Measurements from ENCODE around the gene DDX51.

Gene DDX51

GRCh38 chr12:132163041-132163910 is 19.2 kb upstream of the DDX51 start (continued):
- TF ChIP-seq CREB5 (CRISPR knock-in tag; IDR thresholded peaks at IDR 0.05; ENCODE audit: low read depth) = no peak
- TF ChIP-seq ESRRG (CRISPR knock-in tag; IDR thresholded peaks at IDR 0.05) = no peak

- peak; percentile 80 for ATAC-seq
- peak; percentile 39; the same call in 1 of the 2 replicates for TF ChIP-seq PATZ1 (CRISPR knock-in tag; IDR thresholded peaks at IDR 0.05; ENCODE audit: borderline replicate concordance)
- no peak for TF ChIP-seq CSRNP3 (CRISPR knock-in tag; IDR thresholded peaks at IDR 0.05)
Observed at GRCh38 chr12:132162508-132163031, 18.5 kb upstream of the DDX51 start.

- ATAC-seq = peak; percentile 11; the same call in 2 of the 3 replicates
- TF ChIP-seq PPARA (CRISPR knock-in tag; IDR thresholded peaks at IDR 0.05; ENCODE audit: borderline replicate concordance) (no peak), CSRNP3 (CRISPR knock-in tag; IDR thresholded peaks at IDR 0.05) (no peak), GLIS3 (CRISPR knock-in tag; IDR thresholded peaks at IDR 0.05) (no peak), RARB (CRISPR knock-in tag; IDR thresholded peaks at IDR 0.05) (no peak), SNAI2 (CRISPR knock-in tag; IDR thresholded peaks at IDR 0.05) (no peak), TOX (CRISPR knock-in tag; IDR thresholded peaks at IDR 0.05; ENCODE audit: borderline replicate concordance) (no peak), ESRRG (CRISPR knock-in tag; IDR thresholded peaks at IDR 0.05) (no peak), ZNF565 (CRISPR knock-in tag; conservative IDR thresholded peaks at IDR 0.05; ENCODE audit: low read depth) (no peak), ARNTL (CRISPR knock-in tag; IDR thresholded peaks at IDR 0.05; ENCODE audit: borderline replicate concordance, low read depth) (no peak)
Observed at GRCh38 chr12:132161796-132162507, 17.8 kb upstream of the DDX51 start.

- no peak for ATAC-seq
- TF ChIP-seq PATZ1 (CRISPR knock-in tag; IDR thresholded peaks at IDR 0.05; ENCODE audit: borderline replicate concordance) = no peak
- TF ChIP-seq ZNF70 (CRISPR knock-in tag; IDR thresholded peaks at IDR 0.05) = no peak
- TF ChIP-seq ZNF565 (CRISPR knock-in tag; conservative IDR thresholded peaks at IDR 0.05; ENCODE audit: low read depth) = no peak
- TF ChIP-seq CREB5 (CRISPR knock-in tag; IDR thresholded peaks at IDR 0.05; ENCODE audit: low read depth) = no peak
- no peak for TF ChIP-seq CSDC2 (CRISPR knock-in tag; IDR thresholded peaks at IDR 0.05)
- no peak for TF ChIP-seq OSR1 (CRISPR knock-in tag; IDR thresholded peaks at IDR 0.05)
- no peak for TF ChIP-seq ZFP30 (CRISPR knock-in tag; IDR thresholded peaks at IDR 0.05)
- no peak for TF ChIP-seq POU6F1 (CRISPR knock-in tag; IDR thresholded peaks at IDR 0.05; ENCODE audit: borderline replicate concordance, low read depth)
- TF ChIP-seq SNAI2 (CRISPR knock-in tag; IDR thresholded peaks at IDR 0.05) = no peak
- no peak for TF ChIP-seq CSRNP3 (CRISPR knock-in tag; IDR thresholded peaks at IDR 0.05)
- no peak for TF ChIP-seq ZC3H10 (CRISPR knock-in tag; IDR thresholded peaks at IDR 0.05)
- no peak for TF ChIP-seq TOX (CRISPR knock-in tag; IDR thresholded peaks at IDR 0.05; ENCODE audit: borderline replicate concordance)
- no peak for TF ChIP-seq RARB (CRISPR knock-in tag; IDR thresholded peaks at IDR 0.05)
- TF ChIP-seq TCF4 (CRISPR knock-in tag; IDR thresholded peaks at IDR 0.05; ENCODE audit: borderline replicate concordance) = no peak
- no peak for TF ChIP-seq GLIS3 (CRISPR knock-in tag; IDR thresholded peaks at IDR 0.05)
Observed at GRCh38 chr12:132161036-132161781, 17.1 kb upstream of the DDX51 start.

Measured in SK-N-SH treated with all-trans-retinoic acid at 6 μM for 48 hours (cell line).